Liver (tissue), 3 donors: ENCODE data around the gene APOOL.

ENCODE experiments used
- CTCF ChIP-seq: fragments of 150-350 bp; IDR thresholded peaks from 2 replicates; pipeline ENCODE4 v1.5.1; 2017; ENCODE audit warnings: improper control_type of control experiment, low read depth, low read length; ENCODE audit not compliant: missing input control
- EGR1 ChIP-seq, 2 donors: IDR thresholded peaks; 2 replicates each; pipeline ENCODE4 v1.6.1; 2016 to 2018; ENCODE audit warnings: antibody characterized with exemption in 2 of 2, low read depth in 2 of 2
- GABPA ChIP-seq, 2 donors: IDR thresholded peaks in 1 of 2; conservative IDR thresholded peaks in 1 of 2; 2 replicates each; pipeline ENCODE4 v1.6.1; 2016; ENCODE audit warnings: antibody characterized with exemption in 2 of 2, mild to moderate bottlenecking in 1 of 2, moderate library complexity in 1 of 2
- JUND ChIP-seq, 2 donors: IDR thresholded peaks; 2 replicates each; pipeline ENCODE4 v1.6.1; 2016; ENCODE audit warnings: antibody characterized with exemption in 2 of 2
- MAX ChIP-seq: IDR thresholded peaks from 2 replicates; pipeline ENCODE4 v1.6.1; 2016; ENCODE audit warnings: antibody characterized with exemption
- NR2F2 ChIP-seq: IDR thresholded peaks from 2 replicates; pipeline ENCODE4 v1.6.1; 2016; ENCODE audit warnings: antibody characterized with exemption
- RAD21 ChIP-seq, 2 donors: IDR thresholded peaks; 2 replicates each; pipeline ENCODE4 v1.6.1; 2016; ENCODE audit warnings: antibody characterized with exemption in 2 of 2, mild to moderate bottlenecking in 2 of 2
- RXRA ChIP-seq, 2 donors: IDR thresholded peaks; 2 replicates each; pipeline ENCODE4 v1.6.1; 2017 to 2018; ENCODE audit warnings: antibody characterized with exemption in 2 of 2, mild to moderate bottlenecking in 1 of 2
- TAF1 ChIP-seq: conservative IDR thresholded peaks from 2 replicates; pipeline ENCODE4 v1.6.1; 2016; ENCODE audit warnings: antibody characterized with exemption, mild to moderate bottlenecking
- YY1 ChIP-seq: IDR thresholded peaks from 2 replicates; pipeline ENCODE4 v1.6.1; 2016; ENCODE audit warnings: antibody characterized with exemption, mild to moderate bottlenecking
- ZBTB33 ChIP-seq: IDR thresholded peaks from 2 replicates; pipeline ENCODE4 v1.6.1; 2016; ENCODE audit warnings: antibody characterized with exemption
- donor health status: healthy.
- donor health status: healthy.

- TF ChIP-seq CTCF (no peak), RAD21 (IDR thresholded peaks at IDR 0.05) (no peak), RXRA (IDR thresholded peaks at IDR 0.05) (no peak), ZBTB33 (no peak), MAX (no peak), JUND (IDR thresholded peaks at IDR 0.05) (no peak), TAF1 (no peak), GABPA (IDR thresholded peaks at IDR 0.05 in 1 of 2, conservative IDR thresholded peaks at IDR 0.05 in 1 of 2) (no peak), EGR1 (IDR thresholded peaks at IDR 0.05; ENCODE audit: low read depth in 2 of 2) (no peak), NR2F2 (no peak), YY1 (no peak)
Measured at GRCh38 chrX:84974803-84975202, 28.9 kb upstream of the APOOL start.
